HepG2 (cell line): Measurements from ENCODE around the gene CYP2A7. TPM values are rescaled to one million over a fixed set of nuclear protein-coding genes. Genes with fewer than 3 reads are reported as not detected.
A peak's percentile ranks its signal among the peaks of the same experiment; 100 is the strongest.

Experiments used
- AGO1 ChIP-seq: fragments of 200-400 bp; formaldehyde crosslinking; IDR thresholded peaks from 2 replicates; pipeline ENCODE4 v1.6.1; 2017; ENCODE audit warnings: mild to moderate bottlenecking, low read depth, low read length, moderate library complexity; ENCODE audit not compliant: poor library complexity, severe bottlenecking
- BORCS8-MEF2B ChIP-seq: sonication (generic); formaldehyde crosslinking; IDR thresholded peaks from 2 replicates; pipeline ENCODE4 v1.8.0; 2022; ENCODE audit warnings: mild to moderate bottlenecking, missing genetic modification reagents
- HCFC1 ChIP-seq: fragments of 150-350 bp; IDR thresholded peaks from 2 replicates; pipeline ENCODE4 v1.6.1; 2014; ENCODE audit warnings: low read depth, low read length
- IRX3 ChIP-seq: sonication (generic); formaldehyde crosslinking; IDR thresholded peaks from 2 replicates; pipeline ENCODE4 v1.8.1; 2023; ENCODE audit warnings: mild to moderate bottlenecking, low read depth, missing genetic modification reagents, borderline replicate concordance
- KDM1A ChIP-seq: IDR thresholded peaks from 2 replicates; pipeline ENCODE4 v1.6.1; 2016; ENCODE audit warnings: missing compliant biosample characterization
- MAZ ChIP-seq, 2 experiments: sonication (generic) in 1 of 2; formaldehyde crosslinking in 1 of 2; IDR thresholded peaks; 2 replicates each; pipeline versions ENCODE4 v1.5.0 to v1.6.1; 2012 to 2020; ENCODE audit warnings: low read depth in 2 of 2, mild to moderate bottlenecking in 2 of 2, borderline replicate concordance in 1 of 2, improper control_type of control experiment in 1 of 2, low read length in 1 of 2, missing genetic modification reagents in 1 of 2, moderate library complexity in 1 of 2
- PLRG1 ChIP-seq: fragments of 450-650 bp; conservative IDR thresholded peaks from 2 replicates; pipeline ENCODE4 v1.6.1; 2016
- SRF ChIP-seq: IDR thresholded peaks from 2 replicates; pipeline ENCODE4 v1.6.1; 2011; ENCODE audit warnings: mild to moderate bottlenecking, low read depth, low read length, moderate library complexity
- TBX3 ChIP-seq: fragments of 450-650 bp; IDR thresholded peaks from 2 replicates; pipeline ENCODE4 v1.6.1; 2017; ENCODE audit warnings: antibody characterized with exemption, mild to moderate bottlenecking, inconsistent platforms, borderline replicate concordance
- TCF7 ChIP-seq: sonication (generic); IDR thresholded peaks from 2 replicates; pipeline ENCODE4 v1.6.1; 2016; ENCODE audit warnings: antibody characterized with exemption, low read depth
- TMF1 ChIP-seq: sonication (generic); formaldehyde crosslinking; IDR thresholded peaks from 2 replicates; pipeline ENCODE4 v1.8.1; 2022; ENCODE audit warnings: low read depth, missing genetic modification reagents
- ZFP91 ChIP-seq: sonication (generic); formaldehyde crosslinking; IDR thresholded peaks from 2 replicates; pipeline ENCODE4 v1.9.0; 2022; ENCODE audit warnings: missing genetic modification reagents, mild to moderate bottlenecking, borderline replicate concordance
- ZNF367 ChIP-seq: sonication (generic); formaldehyde crosslinking; IDR thresholded peaks from 2 replicates; pipeline ENCODE4 v1.4.0; 2020; ENCODE audit warnings: missing genetic modification reagents, borderline replicate concordance
- ZNF609 ChIP-seq: sonication (generic); formaldehyde crosslinking; IDR thresholded peaks from 2 replicates; pipeline ENCODE4 v1.4.0; 2020; ENCODE audit warnings: mild to moderate bottlenecking, missing genetic modification reagents, borderline replicate concordance
- ZNF766 ChIP-seq: sonication (generic); formaldehyde crosslinking; IDR thresholded peaks from 2 replicates; pipeline ENCODE4 v1.5.0; 2020; ENCODE audit warnings: missing genetic modification reagents, borderline replicate concordance
- ZNF773 ChIP-seq: sonication (generic); formaldehyde crosslinking; IDR thresholded peaks from 2 replicates; pipeline ENCODE4 v1.4.0; 2020; ENCODE audit warnings: missing genetic modification reagents, borderline replicate concordance
- ZNF83 ChIP-seq: sonication (generic); formaldehyde crosslinking; IDR thresholded peaks from 2 replicates; pipeline ENCODE4 v1.4.0; 2020; ENCODE audit warnings: missing genetic modification reagents, mild to moderate bottlenecking, borderline replicate concordance
- polyA plus RNA-seq, 8 experiments: library from polyadenylated mRNA; depleted of rRNA in 3 of 8; stranded (reverse) in 7 of 8; unstranded in 1 of 8; fragments of >200 nt; fragmentation: Illumina TruSeq in 4 of 8; extraction: Trizol in 4 of 8; gene quantifications; 2 replicates each; pipeline versions ENCODE4 v1.2.1 to v1.2.3, GENCODE V29; 2011 to 2016; ENCODE audit warnings: low read depth in 4 of 8, missing spikeins in 1 of 8, mixed read lengths in 1 of 8; ENCODE audit not compliant: insufficient read depth in 1 of 8
- total RNA-seq, 5 experiments: library from RNA; depleted of rRNA; stranded (reverse); fragments of >200 nt; fragmentation: Illumina TruSeq; extraction: Trizol; gene quantifications; 2 replicates each; pipeline ENCODE4 v1.2.3, GENCODE V29; 2016; ENCODE audit warnings: low read depth in 1 of 5
- TF ChIP-seq, protein P1 (sequence below): sonication (generic); formaldehyde crosslinking; IDR thresholded peaks from 2 replicates; pipeline ENCODE4 v1.5.0; 2020; ENCODE audit warnings: missing genetic modification reagents, mild to moderate bottlenecking, borderline replicate concordance

The CYP2A7 gene
- total and polyA plus RNA-seq, 2 of the 13 experiments (the other 11 are each of a cell fraction or from before 2014, with no cell fraction given), result not detected

DNA sequence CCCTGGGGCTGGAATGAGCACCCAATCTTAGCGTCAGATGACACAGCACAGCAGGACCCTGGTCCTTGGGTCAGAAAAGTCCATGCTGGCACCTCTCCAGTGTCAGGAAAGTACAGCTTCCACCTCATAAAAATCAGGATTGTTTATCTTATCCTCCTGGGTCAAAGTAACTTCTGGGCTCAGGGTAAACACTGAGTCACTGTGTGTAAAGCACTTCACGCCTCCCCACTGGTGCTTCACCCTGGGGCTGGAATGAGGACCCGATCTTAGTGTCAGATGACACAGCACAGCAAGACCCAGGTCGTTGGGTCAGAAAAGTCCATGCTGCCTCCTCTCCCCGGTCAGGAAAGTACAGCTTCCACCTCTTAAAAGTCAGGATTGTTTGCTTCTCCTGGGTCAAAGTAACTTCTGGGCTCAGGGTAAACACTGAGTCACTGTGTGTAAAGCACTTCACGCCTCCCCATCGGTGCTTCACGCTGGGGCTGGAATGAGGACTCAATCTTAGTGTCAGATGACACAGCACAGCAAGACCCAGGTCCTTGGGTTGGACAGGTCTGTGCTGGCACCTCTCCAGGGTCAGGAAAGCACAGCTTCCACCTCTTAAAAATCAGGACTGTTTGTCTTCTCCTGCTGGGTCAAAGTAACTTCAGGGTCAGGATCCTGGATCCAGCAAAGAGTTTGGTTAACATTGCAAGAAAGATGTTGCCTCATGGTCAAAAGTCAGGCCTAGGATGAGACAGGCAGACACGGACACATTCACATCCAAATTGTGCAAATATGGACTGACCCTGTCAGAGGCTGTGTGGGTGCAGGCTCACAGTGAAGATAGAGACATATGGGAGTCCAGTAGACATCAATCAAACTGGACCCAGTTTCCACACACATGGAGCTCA is 39.2 kb upstream of the CYP2A7 start (continued):
- TF ChIP-seq ZNF609 (CRISPR knock-in tag) (peak; percentile 100), BORCS8-MEF2B (CRISPR knock-in tag) (no peak), HCFC1 (no peak), KDM1A (peak; percentile 42; the same call in 1 of the 2 replicates), SRF (no peak), PLRG1 (no peak), ZNF766 (CRISPR knock-in tag) (no peak), ZNF773 (CRISPR knock-in tag) (no peak), ZNF83 (no peak), IRX3 (CRISPR knock-in tag) (no peak), TCF7 (peak; percentile 85), TBX3 (peak; percentile 100), MAZ (IDR thresholded peaks at IDR 0.05; ENCODE audit: borderline replicate concordance, low read depth, low read length) (0 out of 2 replicates have a peak, but pooled peaks have one; percentile 49), MAZ (CRISPR knock-in tag; IDR thresholded peaks at IDR 0.05; ENCODE audit: low read depth) (peak; percentile 29; the same call in 1 of the 2 replicates), TMF1 (CRISPR knock-in tag) (0 out of 2 replicates have a peak, but pooled peaks have one; percentile 26), ZFP91 (CRISPR knock-in tag) (peak; percentile 63; the same call in 1 of the 2 replicates), AGO1 (no peak), ZNF367 (CRISPR knock-in tag) (no peak)
- TF ChIP-seq, protein P1, sequence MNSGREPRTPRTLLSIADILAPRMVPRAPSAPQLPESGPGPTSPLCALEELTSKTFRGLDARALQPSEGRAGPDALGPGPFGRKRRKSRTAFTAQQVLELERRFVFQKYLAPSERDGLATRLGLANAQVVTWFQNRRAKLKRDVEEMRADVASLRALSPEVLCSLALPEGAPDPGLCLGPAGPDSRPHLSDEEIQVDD (CRISPR knock-in tag), result no peak
